CD4-positive, alpha-beta T cell treated with Interleukin-21 for 1 hour (primary cell): ENCODE data around the gene ACSL4.
"Not testable (repeated sequence)": the region's sequence is repeated elsewhere in the genome, so short reads cannot be mapped to it uniquely, and the experiment has no call there.

Source experiments
- DNase-seq: peaks from one replicate; pipeline ENCODE4 v3.0.0-alpha.2; 2020

ACSL4 gene

DNA sequence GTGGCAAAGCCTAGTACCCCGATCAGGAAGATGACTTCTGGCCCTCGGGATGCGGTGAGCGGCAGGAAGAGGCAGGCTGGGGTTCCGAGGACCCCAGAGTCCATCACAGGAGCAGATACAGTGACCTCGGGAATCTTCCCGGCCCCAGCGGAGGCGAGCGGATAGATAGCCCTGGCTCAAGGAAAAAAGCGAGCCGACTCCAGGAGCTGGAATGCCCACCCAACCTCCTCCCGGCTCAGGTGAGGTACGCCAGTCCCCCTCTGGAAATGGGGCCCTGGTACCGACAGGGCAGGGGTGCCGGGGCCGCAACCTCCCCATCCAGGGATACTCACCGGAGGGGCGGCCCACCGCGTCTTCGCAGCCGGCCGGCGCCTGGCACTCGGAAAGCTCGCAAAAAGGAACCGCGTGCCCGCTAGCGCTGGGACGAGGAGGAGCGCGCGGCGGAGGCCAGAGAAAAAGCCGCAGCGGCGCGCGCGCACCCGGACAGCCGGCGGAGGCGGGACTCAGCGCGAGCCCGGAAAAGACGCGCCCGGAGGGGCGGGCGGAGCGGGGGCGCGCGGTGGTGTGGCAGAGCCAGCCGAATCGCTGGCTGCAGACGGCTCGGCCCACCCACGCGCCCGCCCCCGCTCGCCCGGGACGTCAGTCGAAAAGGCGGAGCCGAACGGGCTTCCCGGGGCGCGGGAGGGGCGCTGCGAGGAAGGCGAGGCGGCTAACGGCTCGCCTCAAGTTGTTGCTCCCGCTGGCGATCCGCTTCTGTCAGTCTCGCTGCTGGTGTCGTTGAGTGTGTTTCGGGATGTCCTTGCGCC lies at the start of gene ACSL4:
TSS of gene ACSL4 (minus strand) at position 451 of the 806 bp plus-strand sequence. CDS start 49,894 bp downstream, outside the sequence.
- peak; percentile 88 for DNase-seq

DNA sequence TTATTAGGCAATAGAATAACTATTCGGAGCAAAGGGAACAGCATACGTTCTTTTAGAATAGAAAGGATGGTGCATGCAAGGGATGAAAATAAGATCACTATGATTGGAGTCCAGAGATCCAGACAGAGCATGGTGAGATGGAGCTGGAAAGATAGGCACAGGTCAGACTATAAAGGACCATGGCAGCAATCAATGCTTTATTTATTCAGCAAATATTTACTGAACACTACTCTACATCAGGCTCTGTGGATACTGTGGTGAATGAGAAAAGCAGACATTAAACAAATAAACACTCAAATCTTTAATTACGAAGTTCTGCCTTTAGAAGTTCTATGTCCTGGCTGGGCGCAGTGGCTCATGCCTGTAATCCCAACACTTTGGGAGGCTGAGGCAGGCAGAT lies 44.7 kb upstream of the ACSL4 start:
- no peak for DNase-seq

DNA sequence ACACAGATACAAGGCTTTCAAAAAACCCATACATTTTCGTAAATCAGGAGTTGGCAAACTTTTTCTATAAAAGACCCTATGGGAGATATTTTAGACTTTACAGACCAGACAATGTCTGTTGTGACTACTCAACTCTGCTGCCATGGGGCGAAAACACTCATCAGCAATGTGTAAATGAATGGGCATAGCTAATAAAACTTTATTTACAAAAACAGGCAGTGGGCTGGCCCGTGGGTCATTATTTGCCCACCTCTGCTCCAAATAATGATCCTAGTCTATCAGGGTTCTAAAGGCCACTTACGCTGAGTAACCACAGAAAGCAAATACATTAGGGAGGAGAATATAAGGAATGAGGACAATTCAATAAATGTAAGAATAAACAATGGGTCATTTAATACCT lies 43.9 kb upstream of the ACSL4 start:
- no peak for DNase-seq

DNA sequence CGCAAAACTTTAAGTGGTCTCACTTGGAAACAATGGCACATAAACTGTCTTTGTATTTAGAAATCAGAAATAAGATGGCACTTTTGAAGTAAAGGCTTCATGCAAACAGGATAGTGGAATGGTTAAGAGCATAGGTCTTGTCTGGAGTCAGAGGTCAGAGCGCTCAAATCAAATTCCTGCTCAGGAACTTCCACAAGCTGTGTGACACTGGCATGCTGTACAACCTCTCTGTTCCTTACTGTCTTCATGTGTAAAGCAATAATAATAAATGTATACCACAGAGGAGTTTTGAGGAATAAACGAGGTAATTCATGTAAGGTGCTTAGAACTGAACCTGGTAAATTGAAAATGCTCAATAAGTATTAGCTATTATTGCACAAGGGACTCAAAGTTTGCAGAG lies 43.4 kb upstream of the ACSL4 start:
- no peak for DNase-seq

DNA sequence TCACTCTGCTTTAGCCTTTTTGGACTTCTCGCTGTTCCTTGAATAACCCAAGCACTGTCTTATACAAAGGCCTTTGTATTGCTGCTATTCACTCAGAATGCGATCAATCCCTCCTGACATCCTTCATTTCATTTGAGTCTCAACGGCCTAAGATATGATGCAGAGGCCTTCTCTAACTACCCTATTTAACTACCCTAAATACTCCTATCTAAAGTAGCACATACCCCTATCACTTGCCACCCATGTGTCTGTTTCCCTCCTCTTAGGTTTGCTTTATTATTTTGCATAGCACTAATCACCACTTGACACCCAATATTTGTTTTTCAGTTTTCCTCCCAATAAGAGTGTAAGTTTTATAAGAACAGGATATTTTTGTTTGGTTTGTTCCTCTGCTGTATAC lies 42.3 kb upstream of the ACSL4 start:
- DNase-seq, result no peak

DNA sequence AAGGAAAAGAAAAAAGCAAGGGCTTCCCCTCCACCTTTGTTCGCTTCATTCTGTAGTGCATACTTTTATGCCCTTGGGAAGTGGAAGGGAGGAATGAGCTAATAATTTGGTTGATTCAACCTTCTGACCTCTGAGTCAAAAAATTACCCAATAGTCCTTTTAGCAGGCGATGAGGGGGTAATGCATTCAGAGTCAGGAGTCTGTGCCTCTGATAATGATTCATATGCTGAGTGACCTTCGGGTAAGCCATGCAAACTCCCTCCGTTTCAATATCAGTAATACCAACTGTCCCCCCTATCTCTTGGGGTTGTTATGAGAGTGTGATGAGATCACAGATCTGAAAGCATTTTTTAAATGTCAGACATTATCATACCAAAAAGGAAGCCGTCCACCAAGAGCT lies 41.6 kb upstream of the ACSL4 start:
- DNase-seq, result no peak

DNA sequence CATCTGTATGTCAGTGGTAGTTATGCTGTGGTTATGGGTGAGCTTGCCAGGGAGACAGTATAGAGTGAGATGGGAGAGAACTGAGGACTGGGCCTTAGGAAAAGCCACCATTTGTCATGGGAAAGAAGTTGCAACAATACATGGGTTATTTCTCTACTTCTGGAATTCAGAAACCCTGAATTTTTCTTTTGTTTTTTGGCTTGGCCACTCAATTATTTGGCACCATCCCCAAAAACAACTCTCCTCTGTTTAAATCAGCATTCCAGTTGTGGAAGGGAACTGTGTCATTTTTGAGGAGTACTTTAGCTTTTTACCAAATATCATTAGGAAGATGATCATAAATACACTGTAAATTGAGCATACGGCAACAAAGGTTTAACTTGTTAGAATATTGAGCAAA lies 41.1 kb upstream of the ACSL4 start:
- DNase-seq, result no peak

DNA sequence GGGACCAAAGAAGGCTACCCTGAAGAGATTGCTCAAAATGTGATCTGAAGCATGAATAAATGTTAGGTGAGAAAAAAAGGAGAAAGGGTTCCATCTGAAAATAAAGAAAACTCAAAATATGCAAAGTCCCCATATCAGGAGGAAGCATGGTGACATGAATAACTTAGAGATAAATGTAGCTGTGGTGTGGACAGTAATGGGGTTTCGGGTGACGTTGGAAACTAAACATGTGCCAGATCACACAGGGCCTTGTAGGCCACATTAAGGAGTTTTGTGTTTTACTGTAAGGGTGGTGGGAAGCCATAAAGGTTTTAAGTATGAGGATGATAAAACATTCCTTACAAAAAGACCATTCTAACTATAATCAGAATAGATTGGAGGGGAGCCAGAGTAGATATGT lies 40.3 kb upstream of the ACSL4 start:
- DNase-seq, result no peak

DNA sequence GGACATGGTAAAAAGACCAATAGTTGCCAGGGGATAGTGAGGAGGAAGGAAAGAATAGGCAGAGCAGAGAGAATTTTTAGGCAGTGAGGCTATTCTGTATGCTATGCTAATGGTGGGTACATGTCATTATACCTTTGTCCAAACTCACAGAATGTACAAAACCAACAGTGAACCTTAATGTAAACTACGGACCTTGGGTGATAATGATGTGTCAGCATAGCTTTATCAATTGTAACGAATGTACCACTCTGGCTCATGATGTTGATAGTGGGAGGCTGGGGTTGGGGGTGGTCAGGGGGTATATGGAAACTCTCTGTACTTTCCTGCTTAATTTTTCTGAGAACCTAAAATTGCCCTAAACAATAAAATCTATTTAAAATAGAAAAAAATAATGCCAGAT lies 37.7 kb upstream of the ACSL4 start:
- DNase-seq, result no peak

DNA sequence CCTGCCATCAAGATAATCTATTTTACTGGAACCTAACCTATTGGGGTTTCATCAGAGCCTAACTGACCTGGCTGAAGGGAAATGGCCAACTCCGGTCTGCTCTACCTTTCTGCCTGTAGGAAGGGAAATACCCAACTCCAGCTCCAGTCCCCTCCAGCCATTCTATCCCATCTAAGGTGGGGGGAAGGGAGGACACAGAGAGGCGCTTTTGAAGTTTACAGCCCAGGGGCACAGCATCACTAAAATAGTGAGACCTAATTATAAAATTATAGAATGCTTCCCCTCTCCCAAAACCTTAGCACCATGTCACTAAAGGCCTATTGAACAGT lies 27.8 kb upstream of the ACSL4 start:
- DNase-seq, result no peak

DNA sequence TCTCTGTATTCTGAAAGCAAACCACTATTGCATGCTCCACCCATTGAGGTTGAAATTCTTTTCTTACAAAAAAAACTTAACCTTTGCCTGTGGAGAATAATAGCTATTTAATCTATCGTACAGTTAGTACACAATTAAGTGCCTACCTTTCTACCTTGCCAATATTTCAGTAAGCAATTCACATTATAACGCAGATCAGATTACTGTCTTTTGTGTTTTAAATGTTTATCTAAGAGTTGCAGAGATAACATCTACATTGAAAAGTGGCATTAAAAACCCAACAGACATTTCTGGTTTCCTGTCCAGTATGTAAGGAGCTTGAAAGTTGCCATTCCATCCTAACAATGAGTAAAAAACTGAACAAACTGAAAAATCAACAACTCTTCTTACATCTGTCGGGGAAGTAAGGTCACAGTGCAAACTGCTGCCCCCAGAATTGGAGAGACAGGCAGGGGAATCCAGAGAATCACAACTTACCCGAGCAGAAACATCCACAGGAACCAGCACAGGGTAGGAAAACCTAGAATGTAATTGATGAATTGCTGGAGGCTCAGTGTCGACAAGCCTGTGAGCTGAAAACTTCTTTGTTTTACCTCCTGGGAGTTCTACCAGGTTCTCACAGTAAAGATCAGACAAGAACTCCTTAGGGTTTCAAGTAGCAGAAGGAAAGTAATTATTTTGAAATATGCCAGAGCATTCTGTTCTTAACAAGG lies 27.3 kb upstream of the ACSL4 start:
- DNase-seq, result no peak

DNA sequence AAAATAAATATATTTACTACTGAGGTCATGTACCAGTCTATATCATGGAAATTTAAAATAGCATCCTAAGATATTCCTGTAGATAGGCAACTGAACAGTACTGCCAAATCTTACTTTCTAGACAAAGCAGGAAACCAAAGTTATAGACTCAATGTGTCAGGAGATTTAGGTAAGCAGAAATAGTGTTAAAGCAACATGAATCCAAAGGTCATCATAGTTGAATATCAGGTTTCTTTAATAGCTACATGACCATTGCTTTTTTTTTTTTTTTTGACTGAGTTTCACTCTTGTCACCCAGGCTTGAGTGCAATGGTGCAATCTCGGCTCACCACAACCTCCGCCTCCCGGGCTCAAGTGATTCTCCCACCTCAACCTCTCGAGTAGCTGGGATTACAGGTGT lies 20.2 kb upstream of the ACSL4 start:
- no peak for DNase-seq

DNA sequence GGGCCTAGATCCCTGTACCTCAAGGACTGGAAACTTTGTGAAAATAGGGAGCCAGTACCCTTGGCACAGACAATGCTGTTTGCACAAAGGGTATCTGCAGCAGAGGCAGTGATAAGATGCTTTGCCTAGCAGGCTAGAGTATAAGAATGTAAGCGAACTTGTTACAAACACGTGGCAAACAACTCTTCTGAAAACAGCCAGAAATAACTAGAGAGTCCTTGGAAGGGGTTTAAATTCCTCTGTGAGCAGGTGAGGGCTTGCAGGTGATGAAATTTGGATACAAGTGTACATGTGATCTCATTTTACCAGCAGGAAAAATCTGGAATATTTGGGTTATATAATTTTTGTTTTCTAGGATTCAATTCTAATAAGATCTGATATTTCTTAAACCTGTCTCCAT lies 18.6 kb upstream of the ACSL4 start:
- DNase-seq, result no peak

DNA sequence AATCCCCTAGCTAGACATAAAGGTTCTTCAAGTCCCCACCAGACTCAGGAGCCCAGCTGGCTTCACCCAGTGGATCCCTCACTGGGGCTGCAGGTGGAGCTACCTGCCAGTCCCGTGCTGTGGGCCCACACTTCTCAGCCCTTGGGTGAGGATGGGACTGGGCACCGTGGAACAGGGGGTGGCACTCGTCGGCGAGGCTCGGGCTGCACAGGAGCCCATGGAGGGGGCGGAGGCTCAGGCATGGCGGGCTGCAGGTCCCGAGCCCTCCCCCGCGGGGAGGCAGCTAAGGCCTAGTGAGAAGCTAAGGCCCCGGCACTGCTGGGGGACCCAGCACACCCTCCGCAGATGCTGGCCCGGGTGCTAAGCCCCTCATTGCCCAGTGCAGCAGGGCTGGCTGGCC lies 16.1 kb upstream of the ACSL4 start:
- no peak for DNase-seq

DNA sequence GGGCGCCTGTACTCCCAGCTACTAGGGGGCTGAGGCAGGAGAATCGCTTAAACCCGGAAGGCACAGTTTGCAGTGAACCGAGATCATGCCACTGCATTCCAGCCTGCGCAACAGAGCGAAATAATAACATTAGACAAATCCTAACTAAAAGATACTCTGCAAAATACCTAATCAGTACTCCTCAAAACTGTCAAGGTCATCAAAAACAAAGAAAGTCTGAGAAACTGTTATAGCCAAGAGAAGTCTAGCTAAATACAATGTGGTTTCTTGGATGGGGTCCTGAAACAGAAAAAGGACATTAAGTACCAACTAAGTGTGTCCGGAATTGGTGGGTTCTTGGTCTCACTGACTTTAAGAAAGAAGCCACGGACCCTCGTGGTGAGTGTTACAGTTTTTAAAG lies 14.6 kb upstream of the ACSL4 start:
- DNase-seq, result no peak

DNA sequence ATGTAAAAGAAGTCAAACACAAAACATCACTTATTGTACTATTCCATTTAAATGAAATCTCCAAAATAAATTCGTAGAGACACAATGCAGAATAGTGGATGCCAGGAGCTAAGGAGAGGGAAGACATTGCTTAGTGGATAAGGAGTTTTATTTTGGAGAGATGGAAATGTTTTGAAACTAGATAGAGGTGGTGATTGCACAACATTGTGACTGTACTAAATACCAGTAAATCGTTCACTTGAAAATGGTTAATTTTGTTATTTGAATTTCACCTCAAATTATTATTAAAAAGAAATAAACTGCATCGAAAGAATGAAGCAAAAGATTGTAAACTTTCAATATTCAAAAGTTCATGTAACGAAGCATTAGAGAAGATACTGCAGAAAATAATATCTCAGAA lies 9.7 kb upstream of the ACSL4 start:
- no peak for DNase-seq

DNA sequence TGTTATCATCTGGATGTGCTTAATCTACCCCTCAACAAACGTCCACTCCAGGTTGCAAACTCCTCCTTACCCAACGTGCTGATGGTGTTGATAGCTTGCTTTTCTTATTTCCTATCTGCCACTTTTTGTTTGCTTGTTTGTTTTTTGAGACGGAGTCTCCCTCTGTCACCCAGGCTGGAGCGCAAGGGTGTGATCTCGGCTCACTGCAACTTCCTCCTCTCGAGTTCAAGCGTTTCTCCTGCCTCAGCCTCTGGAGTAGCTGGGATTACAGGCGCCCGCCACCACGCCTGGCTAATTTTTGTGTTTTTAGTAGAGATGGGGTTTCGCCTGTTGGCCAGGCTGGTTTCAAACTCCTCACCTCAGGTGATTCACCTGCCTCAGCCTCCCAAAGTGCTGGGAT lies 7.8 kb upstream of the ACSL4 start:
- not testable (repeated sequence) for DNase-seq

DNA sequence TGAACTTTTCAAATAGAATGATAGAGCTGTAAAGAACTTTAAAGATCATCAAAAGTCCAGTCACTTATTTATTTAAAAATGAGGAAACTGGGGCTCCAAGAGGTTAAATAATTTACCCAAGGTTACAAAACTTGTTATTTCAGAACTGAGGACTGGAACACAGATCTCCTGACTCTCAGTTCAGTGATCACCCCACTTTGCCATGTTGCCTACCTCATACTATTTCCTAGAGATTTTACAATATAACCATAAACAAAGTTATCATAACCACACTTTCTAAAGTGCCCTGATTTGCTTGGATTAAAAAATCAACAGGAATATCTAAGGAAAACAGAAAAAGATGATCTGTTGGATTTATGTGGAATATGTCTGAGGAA lies 7.4 kb upstream of the ACSL4 start:
- no peak for DNase-seq

DNA sequence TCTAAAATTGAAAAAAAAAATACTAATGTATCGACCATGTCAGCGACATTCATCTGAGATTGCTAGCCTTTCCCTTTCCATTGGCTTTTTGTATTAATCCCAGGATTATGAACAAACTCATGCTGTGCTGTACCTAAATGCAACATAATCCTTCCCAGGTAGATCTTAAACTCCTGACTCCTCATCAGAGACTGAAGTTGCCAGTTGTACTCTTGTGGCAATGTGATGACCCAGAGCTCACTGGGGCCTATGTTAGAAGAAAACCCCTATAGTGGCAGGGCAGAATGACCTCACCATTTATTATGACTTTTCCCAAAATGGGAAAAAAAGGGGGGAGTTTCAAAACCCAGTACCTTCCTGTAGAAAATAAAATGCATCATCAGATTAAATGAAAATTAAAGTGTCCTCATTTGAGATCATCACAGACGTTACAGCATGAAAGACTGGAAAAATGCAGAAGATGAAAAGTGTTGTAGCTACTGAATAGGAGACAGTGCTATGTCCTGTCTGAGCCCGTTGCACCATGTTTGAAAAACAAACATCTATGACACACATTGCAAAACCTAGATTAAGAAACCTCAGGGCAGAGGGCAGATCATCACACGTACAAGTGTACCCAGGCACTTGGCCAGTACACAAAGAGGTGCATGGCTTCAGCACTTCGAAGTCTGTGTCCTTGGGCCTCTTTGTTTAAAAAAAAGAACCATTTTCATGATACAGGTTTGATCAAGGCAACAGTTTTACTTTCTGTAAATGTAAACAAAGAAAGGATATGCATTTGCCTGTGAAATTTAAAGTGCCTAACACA lies 6.8 kb upstream of the ACSL4 start:
- DNase-seq, result no peak

DNA sequence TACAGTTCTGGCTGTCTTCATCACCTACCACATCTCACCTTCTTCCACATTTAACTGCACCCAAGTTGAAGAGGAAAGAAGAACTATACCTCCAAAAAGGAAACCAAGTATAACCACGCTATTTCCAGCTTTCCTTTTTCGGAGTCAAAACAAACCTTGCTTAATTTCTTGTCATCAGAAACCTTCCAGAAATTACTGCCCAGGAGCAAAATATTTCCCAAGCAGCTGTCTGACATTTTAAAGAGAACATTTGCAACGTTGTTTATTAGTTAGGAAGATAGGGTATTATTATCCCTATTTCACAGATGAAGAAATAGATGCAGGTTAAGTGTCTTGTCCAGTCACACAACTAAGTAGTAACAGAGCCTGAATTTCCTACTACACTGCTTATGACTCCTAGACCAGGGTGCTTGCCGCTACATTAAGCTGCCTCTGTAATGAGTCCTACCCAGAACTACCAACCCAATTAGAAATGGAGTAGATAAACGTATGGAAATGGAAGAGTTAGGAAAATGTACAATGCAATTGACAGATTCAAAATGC lies 2.2 kb upstream of the ACSL4 start:
- no peak for DNase-seq

DNA sequence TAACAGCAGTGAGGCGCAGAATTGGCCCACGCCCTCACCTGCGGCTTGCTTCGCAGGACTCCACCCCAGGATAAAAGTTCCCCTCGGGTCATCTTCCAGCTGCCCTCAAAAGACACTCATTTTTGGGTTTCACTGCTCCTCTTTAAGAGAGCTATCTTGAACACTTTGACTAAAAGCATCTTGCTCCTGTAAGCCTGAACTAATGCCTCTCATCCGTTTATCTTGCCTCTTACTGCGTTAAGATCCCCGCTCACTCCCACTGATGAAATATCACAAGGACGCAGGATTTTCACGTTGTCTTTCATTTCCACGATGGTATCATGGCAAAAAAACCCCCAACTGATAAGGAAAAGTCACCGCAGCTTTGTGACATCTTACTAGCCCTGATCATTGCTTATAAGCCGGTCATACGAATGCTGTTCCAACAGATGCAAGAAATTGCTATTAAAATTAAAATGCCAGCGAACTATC lies 591 bp upstream of the ACSL4 start:
- DNase-seq, result no peak

DNA sequence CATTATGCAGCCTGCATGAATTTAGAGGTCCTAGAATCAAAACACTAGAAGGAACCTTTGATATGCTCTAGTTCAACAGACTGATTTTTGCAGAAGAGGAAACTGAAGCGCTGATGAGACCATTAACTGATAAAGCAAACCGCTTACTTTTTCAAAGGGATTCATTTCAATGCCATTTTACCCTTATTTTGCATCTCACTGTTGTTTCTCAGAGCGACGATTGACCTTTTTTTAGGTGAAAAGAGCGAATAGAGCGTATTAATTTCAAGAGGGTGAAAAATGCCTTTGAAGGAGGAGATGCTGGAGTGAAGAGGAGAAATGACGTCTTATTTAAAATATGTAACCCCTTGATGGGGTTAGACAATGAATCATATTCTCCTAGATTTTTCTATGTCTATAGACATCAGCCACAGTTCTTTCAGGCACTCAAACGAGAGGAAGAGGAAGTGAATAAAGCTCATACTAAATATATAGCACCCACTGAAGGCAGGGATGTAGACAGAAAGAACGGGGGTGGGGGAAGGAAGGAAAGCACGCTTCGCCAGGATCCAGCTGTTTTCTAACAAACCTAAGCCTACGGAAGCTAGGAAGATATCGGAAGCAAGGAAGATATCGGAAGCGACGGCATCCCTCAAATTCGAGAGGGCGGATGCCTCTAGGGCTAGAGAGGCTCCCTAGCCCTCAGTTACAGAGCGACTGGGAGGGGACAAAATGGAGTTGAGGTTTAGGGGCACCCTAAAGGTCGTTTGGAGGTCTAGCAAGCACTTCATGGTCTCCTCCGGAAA lies 848 bp downstream of the ACSL4 start:
- DNase-seq, result peak; percentile 33

DNA sequence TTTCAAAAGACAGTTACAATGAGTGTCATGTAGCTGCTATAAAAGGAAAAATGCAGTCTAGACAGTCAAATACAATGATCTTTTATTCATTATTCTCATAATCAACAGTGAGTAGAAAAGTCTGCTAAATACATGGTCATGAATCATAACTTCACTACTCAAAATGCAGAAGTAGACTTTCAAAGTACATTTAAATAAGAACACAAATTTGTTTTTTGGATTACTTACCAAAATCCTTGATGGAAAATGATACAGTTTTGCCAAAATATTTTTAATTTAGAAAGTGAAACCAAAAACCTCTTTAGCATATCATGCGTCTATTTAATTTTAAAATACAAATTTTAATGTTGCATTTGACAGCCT lies 4.9 kb downstream of the ACSL4 start:
- DNase-seq, result no peak
